GM18868 (cell line): ENCODE results near the gene GGA1.
"Not testable (repeated sequence)": the region's sequence is repeated elsewhere in the genome, so short reads cannot be mapped to it uniquely, and the experiment has no call there.

ENCODE experiments used
- ATAC-seq: cut with Tn5 transposase; IDR thresholded peaks from one replicate; pipeline ENCODE4 v1.9.1; 2021; ENCODE audit warnings: mild to moderate bottlenecking, moderate library complexity; ENCODE audit not compliant: unreplicated experiment

The GGA1 gene

GRCh38 chr22:37569921-37570660, 38.5 kb upstream of the GGA1 start:
- ATAC-seq = no peak

GRCh38 chr22:37570661-37570976, 38.0 kb upstream of the GGA1 start:
- no peak for ATAC-seq

GRCh38 chr22:37571258-37571991, 37.2 kb upstream of the GGA1 start:
- no peak for ATAC-seq

GRCh38 chr22:37571992-37572373, 36.7 kb upstream of the GGA1 start:
- ATAC-seq = no peak

GRCh38 chr22:37575490-37576003, 33.1 kb upstream of the GGA1 start:
- ATAC-seq = no peak

- no peak for ATAC-seq
Measured at GRCh38 chr22:37578002-37578401, 30.6 kb upstream of the GGA1 start.

GRCh38 chr22:37581504-37581903, 27.1 kb upstream of the GGA1 start:
- no peak for ATAC-seq

GRCh38 chr22:37582526-37582925, 26.1 kb upstream of the GGA1 start:
- ATAC-seq = no peak

- no peak for ATAC-seq
Measured at GRCh38 chr22:37588546-37589215, 20.0 kb upstream of the GGA1 start.

- no peak for ATAC-seq
Measured at GRCh38 chr22:37589636-37590035, 19.0 kb upstream of the GGA1 start.

- ATAC-seq = not testable (repeated sequence)
Measured at GRCh38 chr22:37591081-37591480, 17.6 kb upstream of the GGA1 start.

GRCh38 chr22:37591823-37592404, 16.7 kb upstream of the GGA1 start:
- no peak for ATAC-seq

- no peak for ATAC-seq
Measured at GRCh38 chr22:37594237-37594636, 14.4 kb upstream of the GGA1 start.

GRCh38 chr22:37599153-37599552, 9.5 kb upstream of the GGA1 start:
- no peak for ATAC-seq

GRCh38 chr22:37601203-37601539, 7.5 kb upstream of the GGA1 start:
- ATAC-seq = no peak

GRCh38 chr22:37601540-37602442, 6.8 kb upstream of the GGA1 start:
- ATAC-seq = no peak

- ATAC-seq = not testable (repeated sequence)
Measured at GRCh38 chr22:37602546-37603277, 5.9 kb upstream of the GGA1 start.

GRCh38 chr22:37604074-37604473, 4.6 kb upstream of the GGA1 start:
- ATAC-seq = no peak

- ATAC-seq = no peak
Measured at GRCh38 chr22:37604875-37605274, 3.8 kb upstream of the GGA1 start.
